Measurements from ENCODE around the gene RREB1. TPM values are rescaled to one million over a fixed set of nuclear protein-coding genes. Genes with fewer than 3 reads are reported as not detected.

Gene RREB1
- total RNA-seq, 1 donor from 2014 or later, result 57.6 TPM

DNA sequence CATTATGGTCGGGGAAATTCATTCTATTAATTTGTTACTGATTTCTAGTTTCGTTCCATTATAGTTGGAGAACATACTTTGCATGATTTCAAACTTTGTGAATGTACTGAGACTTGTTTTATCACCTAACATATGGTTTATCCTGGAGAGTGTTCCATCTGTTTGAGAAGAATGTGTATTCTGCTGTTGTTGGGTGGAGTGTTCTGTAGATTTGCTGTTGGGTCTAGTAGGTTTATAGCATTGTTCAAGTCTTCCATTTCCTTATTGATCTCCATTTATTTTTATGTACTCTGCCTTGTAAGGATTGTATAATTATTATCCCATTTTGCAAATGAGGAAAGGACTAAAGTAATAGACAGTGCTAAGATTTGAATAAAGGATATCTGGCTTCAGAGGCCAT is 85.4 kb downstream of the RREB1 start:
- Mint-ChIP-seq H3K9me3 (ENCODE audit: unreplicated experiment) (no peaks in the 10 kb centered on the region), H3K36me3 (ENCODE audit: low read depth, unreplicated experiment) (peaks cover 17% of the 10 kb centered on the region), H3K27ac (ENCODE audit: unreplicated experiment) (peak overlapping the region; percentile 11), H3K27me3 (ENCODE audit: unreplicated experiment) (no peaks in the 10 kb centered on the region), H3K4me1 (ENCODE audit: unreplicated experiment) (peaks cover 17% of the 10 kb centered on the region), H3K4me3 (ENCODE audit: unreplicated experiment) (no peak overlapping the region)
- no peak for DNase-seq (ENCODE audit: low spot score)
- TF ChIP-seq, protein P1, sequence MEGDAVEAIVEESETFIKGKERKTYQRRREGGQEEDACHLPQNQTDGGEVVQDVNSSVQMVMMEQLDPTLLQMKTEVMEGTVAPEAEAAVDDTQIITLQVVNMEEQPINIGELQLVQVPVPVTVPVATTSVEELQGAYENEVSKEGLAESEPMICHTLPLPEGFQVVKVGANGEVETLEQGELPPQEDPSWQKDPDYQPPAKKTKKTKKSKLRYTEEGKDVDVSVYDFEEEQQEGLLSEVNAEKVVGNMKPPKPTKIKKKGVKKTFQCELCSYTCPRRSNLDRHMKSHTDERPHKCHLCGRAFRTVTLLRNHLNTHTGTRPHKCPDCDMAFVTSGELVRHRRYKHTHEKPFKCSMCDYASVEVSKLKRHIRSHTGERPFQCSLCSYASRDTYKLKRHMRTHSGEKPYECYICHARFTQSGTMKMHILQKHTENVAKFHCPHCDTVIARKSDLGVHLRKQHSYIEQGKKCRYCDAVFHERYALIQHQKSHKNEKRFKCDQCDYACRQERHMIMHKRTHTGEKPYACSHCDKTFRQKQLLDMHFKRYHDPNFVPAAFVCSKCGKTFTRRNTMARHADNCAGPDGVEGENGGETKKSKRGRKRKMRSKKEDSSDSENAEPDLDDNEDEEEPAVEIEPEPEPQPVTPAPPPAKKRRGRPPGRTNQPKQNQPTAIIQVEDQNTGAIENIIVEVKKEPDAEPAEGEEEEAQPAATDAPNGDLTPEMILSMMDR (IDR thresholded peaks at IDR 0.05; ENCODE audit: unreplicated experiment), result no peak

DNA sequence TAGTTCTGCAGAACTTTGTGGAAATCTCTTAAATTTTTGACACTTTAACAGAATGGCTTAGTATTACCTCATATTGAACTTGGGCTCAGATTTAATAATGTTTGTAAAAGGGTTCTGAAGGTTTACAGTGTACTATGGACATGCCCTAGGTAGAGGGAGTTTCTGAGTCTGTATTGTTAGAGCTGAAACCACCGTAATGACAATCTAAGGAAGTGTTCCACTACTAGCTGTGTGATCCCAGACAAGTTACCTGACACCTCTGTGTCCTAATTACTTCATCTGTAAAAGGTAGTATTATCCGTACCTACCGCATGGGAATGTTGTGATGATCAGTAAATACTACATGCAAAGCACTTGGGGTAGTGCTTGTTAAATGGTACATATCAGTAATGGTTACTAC is 86.9 kb downstream of the RREB1 start:
- DNase-seq (ENCODE audit: low spot score), result no peak
- H3K4me1 Mint-ChIP-seq (ENCODE audit: unreplicated experiment), result peaks cover 17% of the 10 kb centered on the region
- no peaks in the 10 kb centered on the region for H3K9me3 Mint-ChIP-seq (ENCODE audit: unreplicated experiment)
- no peak overlapping the region for H3K4me3 Mint-ChIP-seq (ENCODE audit: unreplicated experiment)
- H3K27me3 Mint-ChIP-seq (ENCODE audit: unreplicated experiment), result no peaks in the 10 kb centered on the region
- H3K27ac Mint-ChIP-seq (ENCODE audit: unreplicated experiment), result peak overlapping the region; percentile 50
- H3K36me3 Mint-ChIP-seq (ENCODE audit: low read depth, unreplicated experiment), result peaks cover 1% of the 10 kb centered on the region
- TF ChIP-seq, protein P1 (IDR thresholded peaks at IDR 0.05; ENCODE audit: unreplicated experiment), result no peak

DNA sequence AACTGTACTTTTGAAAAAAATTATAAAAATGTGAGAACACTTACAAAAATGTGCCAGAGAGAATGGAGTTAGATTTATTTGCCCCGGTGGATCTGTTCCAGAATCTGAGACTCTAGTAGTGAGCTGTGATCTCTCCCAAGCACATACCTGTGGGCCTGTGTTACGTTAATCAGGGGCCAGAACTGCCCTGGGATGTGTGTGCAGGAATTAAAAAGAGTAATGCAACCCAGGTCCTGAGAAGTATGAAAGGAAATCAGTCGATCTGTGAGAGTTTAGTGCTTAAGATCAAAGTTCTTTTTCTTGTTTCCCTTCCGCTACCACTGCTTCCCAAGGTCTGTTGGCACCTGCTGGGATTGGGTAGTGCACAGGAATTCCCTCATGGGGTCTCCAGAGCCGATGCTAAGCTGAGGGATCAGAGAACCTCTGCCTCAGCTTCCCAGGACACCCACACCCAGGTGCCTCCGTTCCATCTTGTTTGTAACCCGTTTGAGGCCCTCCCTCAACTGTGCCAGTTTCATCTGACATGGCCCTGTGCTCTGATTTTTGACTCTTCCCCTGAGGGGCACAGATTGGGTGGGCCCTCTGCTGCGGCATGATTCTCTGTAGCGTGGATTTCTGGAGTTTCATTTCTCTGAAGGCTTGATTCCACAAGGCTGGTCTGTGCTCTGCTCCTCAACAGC is 87.7 kb downstream of the RREB1 start:
- Mint-ChIP-seq H3K27me3 (ENCODE audit: unreplicated experiment) (no peaks in the 10 kb centered on the region), H3K4me3 (ENCODE audit: unreplicated experiment) (no peak overlapping the region), H3K4me1 (ENCODE audit: unreplicated experiment) (peaks cover 17% of the 10 kb centered on the region), H3K36me3 (ENCODE audit: low read depth, unreplicated experiment) (no peaks in the 10 kb centered on the region), H3K9me3 (ENCODE audit: unreplicated experiment) (no peaks in the 10 kb centered on the region), H3K27ac (ENCODE audit: unreplicated experiment) (no peak overlapping the region)
- TF ChIP-seq, protein P1 (IDR thresholded peaks at IDR 0.05; ENCODE audit: unreplicated experiment), result no peak
- DNase-seq (ENCODE audit: low spot score), result no peak

DNA sequence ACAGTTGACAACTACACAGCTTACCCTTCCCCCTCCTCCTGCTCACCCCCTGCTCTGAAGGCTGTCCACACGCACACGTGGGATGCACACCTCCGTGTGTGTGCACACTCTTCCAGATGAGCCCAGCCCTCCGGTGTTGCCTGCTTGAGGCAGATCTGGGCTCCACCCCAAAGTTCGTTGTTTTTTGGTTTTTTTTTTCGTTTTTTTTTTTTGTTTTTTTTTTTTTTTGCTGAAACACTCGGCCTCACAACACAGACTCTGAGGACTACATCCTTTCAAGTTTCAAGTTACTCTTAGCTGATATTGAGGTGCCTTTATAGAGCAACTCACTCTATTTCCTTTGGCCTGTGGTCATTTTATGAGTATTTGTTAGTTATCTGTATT is 88.2 kb downstream of the RREB1 start:
- Mint-ChIP-seq H3K4me1 (ENCODE audit: unreplicated experiment) (peaks cover 17% of the 10 kb centered on the region), H3K4me3 (ENCODE audit: unreplicated experiment) (no peak overlapping the region), H3K27ac (ENCODE audit: unreplicated experiment) (no peak overlapping the region), H3K27me3 (ENCODE audit: unreplicated experiment) (no peaks in the 10 kb centered on the region), H3K9me3 (ENCODE audit: unreplicated experiment) (no peaks in the 10 kb centered on the region), H3K36me3 (ENCODE audit: low read depth, unreplicated experiment) (no peaks in the 10 kb centered on the region)
- no peak for DNase-seq (ENCODE audit: low spot score)
- TF ChIP-seq, protein P1 (IDR thresholded peaks at IDR 0.05; ENCODE audit: unreplicated experiment), result no peak

DNA sequence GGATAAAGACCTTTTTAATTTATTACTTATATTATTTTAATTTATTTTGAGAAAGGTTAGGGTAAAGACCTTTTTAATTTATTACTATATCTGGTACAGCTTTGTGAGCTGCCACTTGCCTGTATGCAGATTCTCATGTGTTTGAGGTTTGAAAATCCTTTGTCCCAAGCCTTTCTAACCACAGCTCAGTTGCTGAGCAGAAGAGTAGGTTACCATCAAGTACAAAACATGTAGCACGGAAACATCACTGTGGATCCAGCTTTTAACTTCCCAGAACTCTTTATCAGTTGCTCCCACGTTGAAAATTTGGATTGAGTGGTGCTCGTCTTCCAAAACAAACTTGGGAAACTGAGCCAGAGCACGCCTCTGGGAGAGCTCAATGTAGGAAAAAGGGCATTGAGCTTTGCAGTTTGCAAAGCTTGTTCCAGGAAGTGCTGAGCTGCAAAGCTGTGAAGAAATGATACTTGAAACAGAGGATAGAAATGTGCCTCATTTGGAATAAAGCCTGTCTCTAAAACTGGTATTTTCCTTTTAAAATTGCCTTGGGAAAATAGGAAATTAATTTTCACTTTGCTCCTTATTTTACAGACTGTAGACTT is 89.0 kb downstream of the RREB1 start:
- no peaks in the 10 kb centered on the region for H3K9me3 Mint-ChIP-seq (ENCODE audit: unreplicated experiment)
- peaks cover 3% of the 10 kb centered on the region for H3K36me3 Mint-ChIP-seq (ENCODE audit: low read depth, unreplicated experiment)
- H3K27me3 Mint-ChIP-seq (ENCODE audit: unreplicated experiment), result peaks cover 3% of the 10 kb centered on the region
- TF ChIP-seq, protein P1 (IDR thresholded peaks at IDR 0.05; ENCODE audit: unreplicated experiment), result no peak
- DNase-seq (ENCODE audit: low spot score), result no peak
- H3K27ac Mint-ChIP-seq (ENCODE audit: unreplicated experiment), result no peak overlapping the region
- H3K4me3 Mint-ChIP-seq (ENCODE audit: unreplicated experiment), result no peak overlapping the region
- H3K4me1 Mint-ChIP-seq (ENCODE audit: unreplicated experiment), result peaks cover 17% of the 10 kb centered on the region

All from endothelial cell (in vitro differentiated cells).